GDM1 (cell line): ENCODE measurements around the gene ZNF169.
"Not testable (repeated sequence)": the region's sequence is repeated elsewhere in the genome, so short reads cannot be mapped to it uniquely, and the experiment has no call there.

Source experiments
- DNase-seq: peaks from one replicate; lab custom pipeline; 2025; lab: John Stamatoyannopoulos, UW

The ZNF169 gene

GRCh38 chr9:94348754-94349153 lies 89.7 kb downstream of the ZNF169 start:
- DNase-seq = not testable (repeated sequence)
